DMS 273 (cell line): ENCODE measurements around the gene PTPRN2.

Source experiments
- DNase-seq: peaks from one replicate; lab custom pipeline; 2025; ENCODE audit not compliant: unreplicated experiment; lab: John Stamatoyannopoulos, UW

PTPRN2 gene

DNA sequence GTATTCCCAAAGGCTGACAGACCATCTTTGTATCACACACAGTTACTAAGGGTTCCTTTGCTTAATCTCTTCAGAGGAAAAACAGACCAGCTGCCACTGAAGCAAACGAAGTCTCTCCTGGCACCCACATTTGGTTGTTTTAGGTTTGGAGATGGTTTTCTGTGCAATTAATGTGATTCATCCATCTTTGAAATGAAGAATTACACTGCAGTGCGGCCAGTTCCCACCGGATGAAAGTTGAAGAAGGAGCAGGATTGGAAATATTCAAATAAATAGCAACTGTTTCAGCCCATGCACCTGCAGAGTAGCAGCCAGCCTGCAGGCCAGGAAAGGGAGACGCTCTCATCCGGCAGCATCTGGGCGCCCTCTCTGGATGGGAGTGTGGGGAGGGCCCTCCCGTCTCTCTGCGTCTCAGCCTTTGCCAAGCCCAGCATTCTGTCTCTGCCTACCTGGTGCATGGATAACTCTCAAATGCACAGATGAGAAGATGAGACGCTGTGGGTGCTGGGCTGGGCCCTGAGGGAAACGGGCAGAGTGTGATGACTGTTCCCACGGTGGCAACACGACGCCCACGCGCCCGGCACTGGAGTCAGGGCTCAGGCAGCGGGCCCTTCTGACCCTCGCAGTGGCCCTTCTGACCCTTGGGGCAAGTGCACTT, 214.0 kb downstream of the PTPRN2 start:
- DNase-seq: no peak

DNA sequence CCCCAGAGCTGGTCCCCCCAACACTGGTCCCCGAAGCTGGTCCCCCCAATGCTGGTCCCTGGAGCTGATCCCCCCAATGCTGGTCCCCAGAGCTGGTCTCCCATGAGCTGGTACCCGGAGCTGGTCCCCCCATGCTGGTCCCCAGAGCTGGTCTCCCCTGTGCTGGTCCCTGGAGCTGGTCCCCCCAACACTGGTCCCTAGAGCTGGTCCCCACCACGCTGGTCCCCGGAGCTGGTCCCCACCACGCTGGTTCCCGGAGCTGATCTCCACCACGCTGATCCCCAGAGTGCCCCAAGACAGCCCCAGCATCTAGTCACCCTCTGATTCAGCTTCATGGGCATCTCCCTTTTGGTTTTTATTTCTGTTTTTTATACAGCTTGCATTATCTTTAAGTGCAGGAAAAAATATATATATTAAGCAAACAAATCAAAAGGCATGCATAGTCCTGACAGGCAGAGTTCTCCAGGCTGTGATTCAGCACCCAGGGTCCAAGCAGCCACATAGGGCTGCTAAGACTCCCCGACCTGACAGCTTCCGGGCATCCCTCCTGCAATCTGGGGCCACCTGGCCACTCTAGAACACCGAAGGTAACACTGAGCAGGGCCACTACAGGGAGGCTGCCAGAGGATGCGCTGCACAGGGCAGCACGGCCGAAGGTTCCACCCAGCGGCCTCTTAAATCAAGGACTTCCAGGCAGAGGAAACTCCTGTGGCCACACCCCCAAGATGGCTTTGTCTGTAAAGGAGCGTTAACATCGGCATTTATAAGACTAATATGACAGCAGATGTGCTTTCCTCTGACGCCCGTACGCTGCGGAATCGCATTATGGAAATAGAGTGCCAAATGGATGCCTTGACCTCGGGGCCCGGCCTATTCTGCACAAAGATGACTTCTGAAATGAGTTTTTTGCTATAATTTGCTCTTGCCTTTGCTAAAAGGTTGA, 215.0 kb downstream of the PTPRN2 start:
- no peak for DNase-seq

DNA sequence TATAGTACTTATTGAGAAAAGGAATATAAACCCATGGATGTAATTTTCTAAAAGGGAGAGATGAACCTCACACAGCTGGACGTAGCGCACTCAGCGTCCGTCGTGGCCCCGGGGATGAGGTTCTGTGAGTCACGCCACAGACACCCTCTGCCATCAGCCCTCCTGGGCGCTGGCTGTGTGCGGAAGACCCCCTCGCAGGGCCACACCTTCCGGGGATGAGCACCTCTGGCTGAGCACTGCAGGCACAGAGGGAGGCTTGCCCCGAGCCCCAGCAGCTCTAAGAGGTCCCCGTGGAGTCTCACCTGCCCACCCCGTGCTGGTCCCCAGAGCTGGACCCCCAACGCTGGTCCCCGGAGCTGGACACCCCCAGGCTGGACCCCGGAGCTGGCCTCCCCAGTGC, 215.8 kb downstream of the PTPRN2 start:
- no peak for DNase-seq

DNA sequence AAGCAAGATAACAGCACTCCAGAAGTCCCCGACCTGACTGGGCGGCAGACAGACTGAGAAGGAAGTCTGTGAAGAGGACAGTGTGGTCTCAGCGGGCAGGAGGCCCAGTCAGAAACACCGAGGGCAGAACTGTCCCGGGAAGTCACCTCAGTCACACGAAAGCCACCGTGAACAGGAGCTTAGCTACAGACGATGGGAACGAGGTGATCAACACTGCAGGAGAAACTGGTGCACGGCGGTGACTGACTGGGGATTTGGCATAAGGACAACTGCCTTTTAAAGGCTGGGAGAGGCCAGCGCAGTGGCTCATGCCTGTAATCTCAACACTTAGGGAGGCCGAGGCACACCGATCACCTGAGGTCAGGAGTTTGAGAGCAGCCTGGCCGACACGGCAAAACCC, 217.8 kb downstream of the PTPRN2 start:
- DNase-seq: no peak

DNA sequence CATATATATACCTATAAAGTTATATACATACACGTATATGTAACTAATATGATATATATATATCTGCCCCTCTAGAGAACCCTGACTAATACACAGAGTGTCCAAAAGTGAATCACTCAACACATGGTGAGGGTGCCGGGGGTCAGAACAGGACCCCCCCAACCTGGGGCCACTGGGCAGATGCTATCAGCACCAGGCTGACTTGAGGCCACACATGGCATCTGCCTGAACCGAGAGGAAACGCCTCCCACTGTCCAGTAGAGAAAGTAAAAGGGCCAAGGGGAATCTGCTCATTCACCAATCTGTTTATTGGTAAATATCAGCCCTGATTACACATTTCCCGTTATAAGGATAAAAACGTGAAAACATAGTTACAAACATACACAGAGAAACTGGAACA, 218.3 kb downstream of the PTPRN2 start:
- no peak for DNase-seq

DNA sequence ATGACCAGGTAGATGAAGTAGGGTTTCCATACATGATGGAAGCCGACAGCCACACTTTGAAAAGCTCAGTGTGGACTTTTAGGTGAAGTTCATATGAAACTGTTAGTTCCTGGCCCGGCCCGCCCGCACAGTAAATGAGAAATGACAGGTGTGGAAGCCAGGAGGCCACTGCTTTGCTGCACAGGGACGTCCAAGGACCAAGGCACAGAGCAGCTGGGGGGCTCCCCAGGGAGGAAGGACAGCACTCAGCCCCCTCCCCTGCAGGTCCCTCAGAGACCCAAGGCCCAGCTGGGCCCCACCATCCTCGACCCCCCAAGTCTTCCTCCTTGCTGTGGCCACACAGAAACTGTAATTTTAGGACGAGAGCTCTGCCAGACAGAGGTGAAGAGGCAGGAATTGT, 219.2 kb downstream of the PTPRN2 start:
- DNase-seq: no peak

DNA sequence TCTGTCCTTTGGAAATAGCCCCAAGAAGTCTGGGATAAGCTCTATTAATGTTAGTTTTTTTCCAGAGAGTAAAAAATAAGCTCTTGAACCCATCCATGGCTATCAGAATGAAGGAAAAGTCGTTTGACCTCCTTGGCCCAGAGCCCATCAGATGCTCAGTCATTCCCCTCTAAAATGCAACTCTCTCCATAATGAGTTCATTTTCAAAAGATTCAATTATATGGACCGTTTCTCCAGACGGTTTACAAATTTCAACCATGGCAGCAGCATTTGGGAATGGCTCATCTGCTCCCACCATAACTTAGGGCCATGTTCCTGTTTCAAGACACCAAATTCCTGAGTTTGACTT, 220.0 kb downstream of the PTPRN2 start:
- no peak for DNase-seq

DNA sequence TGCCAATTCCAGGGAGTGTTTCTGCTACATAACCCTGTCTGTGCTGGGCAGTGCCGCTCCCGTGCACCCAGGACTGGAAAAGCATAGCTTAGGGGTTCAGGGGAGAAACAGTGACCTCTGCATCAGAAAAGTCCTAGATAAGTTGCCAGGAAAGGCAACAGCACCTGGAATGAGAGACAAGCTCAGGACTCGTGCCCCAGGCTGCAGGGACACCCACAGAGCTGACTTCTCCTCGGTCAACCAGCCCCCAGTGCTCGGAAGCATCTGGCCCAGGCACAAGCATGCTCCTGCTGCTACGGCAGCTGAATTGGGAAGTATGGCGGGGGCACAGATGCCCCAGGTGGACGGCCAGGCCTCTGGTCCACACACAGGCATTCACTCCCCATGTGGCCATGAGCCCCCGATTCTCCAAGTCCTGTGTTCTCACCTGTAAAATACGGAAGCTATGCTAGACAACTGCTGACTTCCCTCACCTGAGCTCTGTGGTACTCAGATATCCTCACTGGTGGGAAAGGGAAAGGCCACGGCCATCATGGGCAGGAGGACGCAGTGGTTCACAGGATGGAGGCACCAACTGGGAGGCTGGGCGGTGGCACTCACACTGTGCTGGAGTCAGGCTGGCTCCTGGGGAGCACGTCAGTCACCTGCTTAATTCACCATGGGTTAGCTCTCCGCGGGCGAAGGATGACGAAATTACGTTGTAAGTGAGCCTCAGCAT, 220.5 kb downstream of the PTPRN2 start:
- no peak for DNase-seq

DNA sequence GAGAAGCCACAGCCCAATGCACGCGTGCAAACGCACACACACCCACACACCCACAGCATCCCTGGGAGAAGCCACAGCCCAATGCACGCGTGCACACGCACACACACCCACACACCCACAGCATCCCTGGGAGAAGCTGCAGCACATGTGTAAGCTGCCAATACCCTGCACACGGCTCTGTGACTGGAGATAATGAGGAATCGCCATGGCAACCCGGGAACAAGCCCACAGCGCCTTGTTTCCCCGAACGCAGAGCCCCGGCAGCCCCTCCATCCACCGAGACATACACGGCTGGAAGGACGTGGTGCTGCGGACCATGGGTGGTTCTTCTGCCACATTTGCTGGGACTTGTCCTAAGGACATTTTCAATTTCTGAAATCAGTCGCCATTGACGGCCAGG, 221.3 kb downstream of the PTPRN2 start:
- DNase-seq: no peak

DNA sequence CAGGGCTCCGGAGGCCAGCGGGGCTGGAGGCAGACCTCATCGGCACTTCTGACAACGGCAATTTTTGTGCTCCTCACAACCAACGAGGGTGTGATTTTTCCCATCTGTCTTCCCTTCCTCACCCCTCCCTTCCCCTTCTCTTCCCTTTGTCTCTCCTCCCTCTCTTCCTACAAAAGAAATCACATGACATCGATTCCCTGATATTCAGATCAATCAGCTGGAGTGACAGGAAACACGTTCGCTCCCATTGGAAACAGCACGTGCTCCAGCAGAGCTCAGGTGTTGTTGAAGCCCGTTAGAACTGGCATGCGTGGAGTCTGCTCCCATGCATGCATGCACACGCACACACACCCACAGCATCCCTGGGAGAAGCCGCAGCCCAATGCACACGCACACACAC, 222.4 kb downstream of the PTPRN2 start:
- DNase-seq: no peak

DNA sequence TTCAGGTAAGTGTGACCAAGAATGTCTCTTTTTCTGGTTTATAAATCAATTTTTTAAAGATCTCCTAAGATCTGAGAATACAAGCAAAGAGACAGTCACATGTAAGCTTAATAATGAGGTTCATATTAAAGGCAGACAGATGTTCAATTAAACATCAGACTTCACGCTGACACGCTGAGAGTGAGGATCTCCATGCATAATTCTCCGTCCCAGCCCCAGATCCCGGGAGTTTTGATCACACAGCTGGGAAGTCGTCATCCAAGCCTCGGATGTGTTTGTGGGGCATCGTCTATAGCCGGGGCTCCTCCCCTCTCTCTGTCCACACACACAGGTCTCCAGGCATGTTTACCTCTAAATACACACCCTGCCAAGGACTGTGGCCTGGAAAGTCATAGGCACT, 223.2 kb downstream of the PTPRN2 start:
- DNase-seq: no peak

DNA sequence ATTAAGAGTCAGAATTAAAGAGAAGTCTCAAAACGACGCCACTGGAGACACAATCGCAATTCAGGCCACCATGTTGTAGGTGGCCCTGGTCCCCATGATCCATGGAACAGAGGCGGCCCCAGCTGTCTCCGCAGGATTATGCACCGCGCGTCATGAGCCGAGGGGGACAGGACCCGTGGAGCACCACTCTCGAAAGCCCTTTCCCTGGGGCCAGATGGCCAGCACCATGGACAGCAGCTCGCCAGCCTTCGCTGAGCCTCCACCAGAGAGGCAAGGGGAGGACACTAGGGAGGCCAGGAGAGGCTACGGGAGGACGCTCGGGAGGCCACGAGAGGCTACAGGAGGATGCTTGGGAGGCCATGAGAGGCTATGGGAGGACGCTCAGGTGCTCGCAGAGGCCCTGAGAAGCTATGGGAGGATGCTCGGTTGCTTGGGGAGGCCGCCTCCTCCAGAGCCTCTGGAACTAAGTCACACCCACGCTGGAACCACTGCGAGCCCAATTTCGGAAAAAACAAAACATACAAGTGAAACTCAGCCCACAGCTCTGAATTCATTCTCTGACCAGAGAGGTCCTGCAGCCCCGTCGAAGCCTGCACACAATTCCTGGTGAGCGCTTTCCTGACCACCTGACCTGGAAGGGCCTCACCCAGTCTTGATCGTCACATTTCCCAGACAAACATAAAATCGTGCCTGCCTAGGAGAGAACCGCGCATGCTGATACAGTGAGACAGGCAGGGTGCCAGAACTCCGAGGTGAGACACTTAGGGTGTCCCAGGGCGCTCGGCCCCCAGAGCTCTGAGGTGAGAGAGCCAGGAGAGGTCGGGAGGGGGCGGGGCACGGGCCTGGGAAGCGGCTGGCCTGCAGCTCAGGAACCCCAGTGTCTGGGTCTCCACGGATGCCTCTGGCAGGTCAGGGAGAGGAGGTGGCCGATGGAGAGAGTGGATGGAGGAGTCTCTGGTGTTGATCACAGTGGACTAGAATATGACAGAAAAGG, 224.4 kb downstream of the PTPRN2 start:
- no peak for DNase-seq

DNA sequence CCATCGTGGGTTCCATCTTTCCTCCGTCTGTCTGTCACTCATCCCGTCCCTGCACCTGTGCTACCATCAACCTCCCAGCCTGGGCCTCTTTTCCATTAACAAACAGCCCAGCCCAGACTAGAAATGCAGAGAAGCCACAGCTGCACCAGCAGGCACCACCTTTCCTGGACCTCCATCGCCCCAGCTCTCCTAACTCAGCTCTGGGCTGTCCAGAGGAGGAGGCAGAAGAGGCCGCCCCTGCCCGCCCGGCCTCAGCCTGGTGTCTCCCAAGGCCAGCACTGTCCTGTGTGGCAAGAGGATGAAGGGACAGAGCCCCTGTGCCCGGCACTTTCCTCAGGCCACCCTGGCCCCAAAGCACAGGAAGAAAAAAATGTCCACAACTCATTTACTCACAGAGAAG, 225.6 kb downstream of the PTPRN2 start:
- DNase-seq: no peak

DNA sequence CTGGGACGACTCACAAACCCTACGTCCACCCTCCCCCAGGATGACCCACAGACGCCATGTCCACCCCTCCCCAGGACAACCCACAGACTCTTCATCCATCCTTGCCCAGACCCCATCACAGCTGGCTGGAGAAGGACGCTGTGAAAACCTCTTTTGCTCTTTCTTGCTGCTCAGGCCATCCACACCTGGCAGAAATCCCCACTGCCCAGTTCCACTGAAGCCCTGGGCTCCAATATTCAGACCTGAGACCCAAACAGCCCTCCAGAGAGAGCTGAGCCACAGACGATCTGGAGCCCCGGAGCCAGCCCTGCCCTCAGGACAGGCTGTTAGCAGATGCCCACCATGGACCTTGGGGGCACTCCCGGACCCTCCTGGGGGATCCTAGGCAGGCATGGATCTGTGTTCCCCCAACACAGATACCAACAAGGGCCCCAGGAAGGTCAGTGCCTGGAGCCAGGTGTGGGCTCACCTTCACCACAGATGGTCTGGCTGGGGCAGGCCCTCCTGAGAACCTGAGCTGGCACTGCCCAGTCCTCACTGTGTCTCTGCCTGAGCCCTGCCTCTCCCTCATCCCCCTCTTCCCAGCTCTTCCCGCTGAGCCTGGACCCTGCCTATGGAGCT, 226.2 kb downstream of the PTPRN2 start:
- no peak for DNase-seq

DNA sequence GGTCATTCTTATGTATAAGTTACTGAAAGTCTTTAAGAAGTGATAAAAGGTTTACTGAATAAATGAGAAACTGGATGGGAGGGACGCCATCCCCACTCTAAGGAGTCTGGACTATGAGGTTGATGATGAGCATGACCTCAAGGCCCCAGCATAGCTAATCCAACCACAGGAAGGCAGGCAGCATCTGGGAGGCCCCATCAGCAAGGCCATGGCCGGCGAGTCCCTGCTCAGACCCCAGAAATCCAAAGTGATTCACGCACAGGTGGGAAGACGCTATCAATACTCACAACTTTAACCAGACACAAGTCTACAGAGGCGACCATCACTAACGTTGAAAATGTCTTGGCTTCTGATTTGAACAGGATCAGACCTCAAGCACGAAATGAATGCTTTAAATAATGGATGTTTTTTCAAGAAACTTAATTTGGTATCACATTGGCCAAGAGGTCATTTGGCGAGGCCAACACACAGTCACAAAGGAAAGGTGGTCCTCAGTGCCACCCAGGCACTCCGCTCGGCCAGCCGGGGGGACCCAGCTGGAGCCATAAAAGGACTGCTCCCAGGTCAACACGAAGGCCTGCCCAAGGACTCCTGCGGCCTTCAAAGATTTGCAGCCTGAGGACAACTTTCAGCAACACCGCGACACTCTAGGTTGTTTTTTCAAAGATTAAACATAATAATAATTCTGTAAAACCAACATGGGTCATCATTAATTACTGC, 228.5 kb downstream of the PTPRN2 start:
- no peak for DNase-seq

DNA sequence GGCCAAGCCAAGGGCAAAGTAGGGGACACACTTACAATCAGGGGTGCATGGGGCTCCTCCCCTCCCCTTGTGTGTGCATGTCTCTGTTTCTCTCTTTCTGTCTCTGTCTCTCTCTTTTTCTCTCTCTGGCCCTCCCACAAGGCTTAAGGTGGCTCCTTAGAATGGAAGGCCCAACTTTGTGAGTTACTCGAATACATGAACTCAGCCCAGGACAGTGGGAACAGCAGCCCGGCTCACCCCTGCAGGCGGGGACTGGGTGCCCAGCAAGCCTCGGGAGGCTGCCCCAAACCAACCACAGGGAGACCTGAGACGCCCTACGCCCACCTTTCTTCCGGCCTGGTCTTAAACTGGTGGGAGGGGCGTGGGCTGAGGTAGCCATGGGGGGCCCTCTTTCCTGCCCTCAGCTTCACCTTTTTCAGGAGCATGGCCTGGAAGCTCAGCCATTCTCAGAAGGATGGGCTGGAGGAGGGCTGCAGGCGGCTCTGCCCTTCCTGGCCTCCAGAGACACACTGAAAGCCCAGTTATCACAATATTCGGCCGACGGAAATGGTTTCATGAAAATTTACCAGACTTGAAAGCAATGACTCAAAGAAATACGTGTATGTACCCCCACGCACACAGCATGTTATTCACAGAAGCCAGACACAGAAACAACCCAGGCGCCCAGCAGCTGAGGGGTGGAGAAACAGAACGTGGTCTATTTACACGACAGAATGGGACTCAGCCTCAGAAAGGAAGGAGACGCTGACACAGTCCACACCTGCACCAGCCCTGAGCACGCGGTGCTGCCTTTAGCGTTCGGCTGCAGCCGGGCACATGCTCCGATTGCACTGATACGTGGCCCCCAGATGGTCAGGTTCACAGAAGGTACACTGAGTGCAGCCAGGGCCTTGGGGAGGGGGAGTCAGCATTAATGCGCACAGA, 229.5 kb downstream of the PTPRN2 start:
- DNase-seq: no peak

DNA sequence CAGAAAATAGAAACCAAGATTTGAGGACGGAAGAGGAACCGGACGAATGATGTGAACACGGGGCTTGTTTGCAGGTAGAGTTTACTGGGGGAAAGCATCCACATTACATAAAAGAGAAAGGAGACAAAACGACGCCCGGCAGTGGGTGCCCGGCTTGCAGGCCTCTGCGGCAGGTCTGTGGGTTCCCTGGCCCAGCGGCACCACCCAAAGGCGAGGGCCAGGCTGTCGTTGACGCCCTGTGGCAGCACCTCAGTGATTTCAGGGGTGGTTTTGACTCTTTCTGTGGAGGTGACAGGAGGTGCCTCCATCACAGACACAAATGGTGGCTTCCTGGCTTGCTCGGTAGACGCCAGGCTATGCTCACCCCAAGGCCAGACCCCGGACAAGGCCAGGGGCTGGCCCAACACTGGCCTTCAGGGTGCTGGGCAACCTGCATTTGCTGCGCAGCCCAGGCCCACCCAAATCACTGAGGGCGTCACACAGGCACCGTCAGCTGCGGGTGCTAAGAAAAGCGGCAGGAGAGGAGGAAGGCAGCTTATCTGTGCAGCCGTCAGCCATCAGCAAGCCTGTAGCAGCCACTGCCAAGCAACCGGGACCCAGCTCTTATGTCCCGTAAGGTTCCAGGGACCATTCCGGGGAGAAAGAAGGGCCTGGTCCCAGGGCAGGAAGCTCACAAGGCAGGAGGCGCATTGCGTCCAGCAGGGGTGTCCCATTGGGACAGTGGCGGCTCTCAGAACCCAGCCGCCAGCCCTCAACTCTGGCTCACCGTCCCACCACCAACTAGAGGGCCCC, 230.3 kb downstream of the PTPRN2 start:
- no peak for DNase-seq

DNA sequence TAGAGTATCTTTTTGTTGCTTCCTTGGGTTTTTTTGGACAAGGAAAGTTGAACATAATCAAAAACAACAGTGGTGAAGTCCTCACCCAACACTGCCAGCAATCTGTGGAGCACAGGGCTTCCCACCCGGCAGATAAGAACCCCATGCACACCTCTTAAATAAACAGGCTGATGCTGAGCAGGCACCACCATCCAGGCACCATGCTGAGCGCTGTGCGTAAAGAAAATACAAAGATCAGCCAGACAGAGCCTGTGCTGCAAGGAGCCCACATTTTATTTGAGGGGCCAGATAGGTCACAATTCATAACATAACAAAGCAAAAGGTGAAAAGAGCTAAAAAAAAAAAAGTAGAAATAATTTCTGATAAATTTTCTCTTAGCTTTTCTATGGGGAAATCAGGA, 231.2 kb downstream of the PTPRN2 start:
- DNase-seq: no peak
